ENCODE data around the gene TRIM22.

Gene TRIM22

GRCh38 chr11:5738431-5738830 lies 48.8 kb downstream of the TRIM22 start:
- FAIRE-seq (no peak), DNase-seq (ENCODE audit: low spot score) (no peak)

- DNase-seq (ENCODE audit: low spot score) (no peak), FAIRE-seq (no peak)
These were observed 57.0 kb downstream of the TRIM22 start for GRCh38 chr11:5746614-5747013.

- FAIRE-seq: no peak
- no peak for DNase-seq (ENCODE audit: low spot score)
These were observed 60.2 kb downstream of the TRIM22 start for GRCh38 chr11:5749836-5750235.

- no peak for DNase-seq (ENCODE audit: low spot score)
These were observed 64.4 kb downstream of the TRIM22 start, which contains the start of gene OR52N4 for GRCh38 chr11:5753943-5754342. OR52N4 (plus strand) TSS chr11:5754243; CDS start chr11:5754741, 498 bp downstream.

More at GRCh38 chr11:5753943-5754342, 64.4 kb downstream of the TRIM22 start, which contains the start of gene OR52N4:
- no peak for FAIRE-seq
